ENCODE data around the gene NFU1. TPM values are rescaled to one million over a fixed set of nuclear protein-coding genes. Genes with fewer than 3 reads are reported as not detected.

The NFU1 gene
- total and polyA plus RNA-seq, 9 of the 15 experiments (the other 6 are each of a cell fraction or from before 2014, with no cell fraction given), result 33.3 to 61.8 (median 53.7) TPM

GRCh38 chr2:69393963-69394362 is 43.3 kb downstream of the NFU1 start (continued):
- TF ChIP-seq ZBTB40 (IDR thresholded peaks at IDR 0.05) (no peak), ZBTB40 (CRISPR knock-in tag; IDR thresholded peaks at IDR 0.05) (no peak), HLTF (IDR thresholded peaks at IDR 0.05) (no peak), ZKSCAN8 (CRISPR knock-in tag; IDR thresholded peaks at IDR 0.05) (no peak), STAG1 (CRISPR knock-in tag; IDR thresholded peaks at IDR 0.05; ENCODE audit: borderline replicate concordance) (no peak), DMBX1 (CRISPR knock-in tag; IDR thresholded peaks at IDR 0.05; ENCODE audit: borderline replicate concordance) (no peak), CTBP1 (IDR thresholded peaks at IDR 0.05; ENCODE audit: borderline replicate concordance) (no peak)

Measured in K562 (cell line).